ENCODE data around the gene SCLT1.

Gene SCLT1

DNA sequence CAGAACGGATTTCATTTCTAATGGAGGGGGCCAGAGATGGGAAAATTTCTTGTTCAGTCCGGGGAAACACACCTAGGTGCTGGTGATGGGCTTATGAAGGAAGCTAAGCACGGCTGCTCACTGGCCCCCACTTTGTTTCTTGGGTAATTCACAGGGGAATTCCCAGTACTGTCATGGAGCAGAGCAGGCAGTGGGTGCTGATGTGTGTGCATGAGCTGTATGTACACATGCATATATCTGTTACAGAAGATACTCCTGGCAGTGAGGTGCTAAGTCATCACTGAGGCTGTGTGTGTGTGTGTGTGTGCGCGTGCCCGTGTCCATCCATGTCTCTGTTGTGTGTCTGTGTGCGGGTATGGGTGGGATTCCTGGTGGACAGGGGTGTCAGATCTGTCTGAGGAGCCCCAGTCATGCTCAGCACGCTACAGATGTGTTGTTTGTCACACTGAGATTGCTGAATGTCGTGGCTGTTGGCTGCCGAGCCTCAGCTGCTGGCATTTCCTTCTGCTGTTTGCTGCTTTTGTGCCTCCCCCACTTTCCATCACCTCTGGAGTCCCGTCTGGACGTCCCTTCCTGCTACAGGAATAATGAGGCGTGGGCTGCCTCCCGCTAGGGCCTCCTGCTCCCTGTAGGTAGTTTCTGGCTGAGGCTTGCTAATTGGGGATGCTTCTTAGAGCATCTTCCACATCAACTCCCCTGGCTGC, 230.6 kb downstream of the SCLT1 start:
- no peaks in the 10 kb centered on the region for H3K9me3 Mint-ChIP-seq
- ATAC-seq (peak; percentile 89), DNase-seq (peak; percentile 31)
- H3K27me3 Mint-ChIP-seq, result no peaks in the 10 kb centered on the region
- H3K27ac Mint-ChIP-seq, result peak overlapping the region; percentile 73
- no peak overlapping the region for H3K4me3 Mint-ChIP-seq
- peaks cover 40% of the 10 kb centered on the region for H3K4me1 Mint-ChIP-seq
- H3K36me3 Mint-ChIP-seq (ENCODE audit: low read depth), result peaks cover 51% of the 10 kb centered on the region

GRCh38 chr4:128861856-128862518, 231.4 kb downstream of the SCLT1 start:
- no peaks in the 10 kb centered on the region for H3K27me3 Mint-ChIP-seq
- H3K4me3 Mint-ChIP-seq, result no peak overlapping the region
- peak overlapping the region; percentile 73 for H3K27ac Mint-ChIP-seq
- H3K4me1 Mint-ChIP-seq, result peaks cover 40% of the 10 kb centered on the region
- no peak for DNase-seq
- peaks cover 54% of the 10 kb centered on the region for H3K36me3 Mint-ChIP-seq (ENCODE audit: low read depth)
- ATAC-seq, result no peak
- no peaks in the 10 kb centered on the region for H3K9me3 Mint-ChIP-seq

DNA sequence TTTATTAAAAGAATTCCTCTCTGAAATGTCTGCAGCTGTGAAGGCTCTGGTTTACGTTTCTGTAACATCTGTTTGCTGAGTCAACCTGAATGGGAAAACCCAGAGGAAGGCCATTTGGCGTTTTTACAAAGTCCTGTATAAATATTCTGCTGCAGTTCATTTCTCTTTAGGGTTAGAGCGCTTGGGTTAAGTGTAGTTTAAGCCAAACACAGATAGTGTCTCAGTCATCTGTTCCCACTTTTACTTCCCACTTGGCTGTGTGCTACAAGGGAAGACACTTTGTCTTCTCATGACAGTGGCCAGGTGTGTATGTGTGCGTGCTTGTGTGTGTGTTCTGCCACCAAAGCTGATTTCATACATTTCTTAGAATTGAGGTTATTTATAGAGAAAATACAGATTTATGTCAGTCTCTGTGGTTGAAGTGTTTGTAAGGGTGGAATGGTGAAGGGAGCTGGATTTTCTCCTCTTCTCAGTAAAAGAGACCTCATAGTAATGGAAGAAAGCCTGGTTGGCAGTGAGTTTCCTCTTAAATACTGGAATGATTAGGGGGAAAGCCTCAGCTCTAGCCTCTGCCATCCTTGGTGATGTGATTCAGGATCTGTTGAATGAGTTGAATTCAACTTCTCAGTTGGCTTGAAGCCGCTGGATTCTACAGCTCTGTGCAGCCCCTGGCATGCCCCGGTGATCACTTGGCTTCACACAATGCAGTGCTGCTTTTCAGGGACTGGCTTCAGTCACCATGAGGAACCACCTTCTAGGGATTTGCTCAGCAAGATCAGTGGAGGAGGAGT, 233.3 kb downstream of the SCLT1 start:
- peak overlapping the region; percentile 9 for H3K27ac Mint-ChIP-seq
- no peak overlapping the region for H3K4me3 Mint-ChIP-seq
- no peak for ATAC-seq
- no peaks in the 10 kb centered on the region for H3K27me3 Mint-ChIP-seq
- H3K4me1 Mint-ChIP-seq, result peaks cover 40% of the 10 kb centered on the region
- DNase-seq, result no peak
- H3K9me3 Mint-ChIP-seq, result no peaks in the 10 kb centered on the region
- peaks cover 63% of the 10 kb centered on the region for H3K36me3 Mint-ChIP-seq (ENCODE audit: low read depth)

DNA sequence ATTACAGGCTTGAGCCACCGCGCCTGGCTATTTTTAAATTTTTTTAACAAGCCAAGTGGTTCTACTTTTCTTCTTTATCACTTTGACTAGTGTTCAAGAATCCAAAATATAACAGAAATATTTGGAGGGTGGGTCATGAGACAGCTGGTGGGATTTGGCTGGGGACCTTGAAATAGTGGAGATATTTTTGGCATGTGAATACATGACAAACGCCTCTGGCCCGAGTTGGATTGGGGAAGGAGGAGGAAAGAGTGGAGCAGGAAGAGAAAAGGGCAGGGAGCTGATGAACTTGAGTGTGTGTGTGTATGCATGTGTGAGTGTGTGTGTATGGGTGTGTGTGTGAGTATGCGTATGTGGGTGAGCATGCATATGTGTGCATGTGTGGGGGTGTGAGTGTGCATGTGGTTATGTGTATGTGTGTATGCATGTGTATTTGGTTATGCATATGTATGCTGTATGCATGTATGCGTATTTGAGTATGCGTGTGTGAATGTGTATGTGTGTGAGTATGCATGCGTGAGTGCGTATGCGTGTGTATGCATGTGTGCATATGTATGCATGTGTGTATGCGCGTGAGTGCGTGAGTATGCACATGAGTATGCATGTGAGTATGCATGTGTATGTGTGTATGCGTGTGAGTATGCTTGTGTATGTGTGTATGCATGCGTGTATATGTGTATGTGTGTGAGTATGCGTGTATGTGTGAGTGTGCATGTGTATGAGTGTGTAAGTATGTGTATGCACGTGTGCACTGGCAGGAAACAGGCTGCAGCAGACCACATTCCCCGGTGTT, 234.3 kb downstream of the SCLT1 start:
- no peak for DNase-seq
- no peaks in the 10 kb centered on the region for H3K9me3 Mint-ChIP-seq

GRCh38 chr4:128856246-128856645, 237.1 kb downstream of the SCLT1 start:
- peaks cover 74% of the 10 kb centered on the region for H3K36me3 Mint-ChIP-seq (ENCODE audit: low read depth)
- DNase-seq (no peak), ATAC-seq (no peak)
- no peak overlapping the region for H3K4me3 Mint-ChIP-seq
- no peaks in the 10 kb centered on the region for H3K9me3 Mint-ChIP-seq
- H3K27ac Mint-ChIP-seq, result no peak overlapping the region
- peaks cover 35% of the 10 kb centered on the region for H3K4me1 Mint-ChIP-seq
- no peaks in the 10 kb centered on the region for H3K27me3 Mint-ChIP-seq

More for the DNA sequence above, 234.3 kb downstream of the SCLT1 start:
- Mint-ChIP-seq H3K4me1 (peaks cover 49% of the 10 kb centered on the region), H3K4me3 (no peak overlapping the region), H3K27ac (no peak overlapping the region), H3K27me3 (no peaks in the 10 kb centered on the region), H3K36me3 (ENCODE audit: low read depth) (peaks cover 64% of the 10 kb centered on the region)
- ATAC-seq, result no peak

DNA sequence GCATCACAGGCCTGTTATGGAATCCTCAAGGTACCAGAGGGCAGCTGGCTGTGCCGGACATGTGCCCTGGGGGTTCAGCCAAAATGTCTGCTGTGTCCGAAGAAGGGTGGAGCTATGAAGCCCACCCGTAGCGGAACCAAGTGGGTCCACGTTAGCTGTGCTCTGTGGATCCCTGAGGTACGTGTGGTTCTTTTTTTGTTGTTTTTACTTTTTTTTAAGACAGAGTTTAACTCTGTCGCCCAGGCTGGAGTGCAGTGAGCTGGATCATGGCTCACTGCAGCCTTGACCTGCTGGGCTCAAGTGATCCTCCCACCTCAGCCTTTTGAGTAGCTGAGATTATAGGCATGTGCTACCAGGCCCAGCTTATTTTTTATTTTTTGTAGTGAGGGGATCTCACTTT, 237.7 kb downstream of the SCLT1 start:
- H3K27ac Mint-ChIP-seq, result no peak overlapping the region
- no peak overlapping the region for H3K4me3 Mint-ChIP-seq
- no peak for ATAC-seq
- DNase-seq, result no peak
- no peaks in the 10 kb centered on the region for H3K27me3 Mint-ChIP-seq
- H3K9me3 Mint-ChIP-seq, result no peaks in the 10 kb centered on the region
- peaks cover 74% of the 10 kb centered on the region for H3K36me3 Mint-ChIP-seq (ENCODE audit: low read depth)
- H3K4me1 Mint-ChIP-seq, result peaks cover 29% of the 10 kb centered on the region

DNA sequence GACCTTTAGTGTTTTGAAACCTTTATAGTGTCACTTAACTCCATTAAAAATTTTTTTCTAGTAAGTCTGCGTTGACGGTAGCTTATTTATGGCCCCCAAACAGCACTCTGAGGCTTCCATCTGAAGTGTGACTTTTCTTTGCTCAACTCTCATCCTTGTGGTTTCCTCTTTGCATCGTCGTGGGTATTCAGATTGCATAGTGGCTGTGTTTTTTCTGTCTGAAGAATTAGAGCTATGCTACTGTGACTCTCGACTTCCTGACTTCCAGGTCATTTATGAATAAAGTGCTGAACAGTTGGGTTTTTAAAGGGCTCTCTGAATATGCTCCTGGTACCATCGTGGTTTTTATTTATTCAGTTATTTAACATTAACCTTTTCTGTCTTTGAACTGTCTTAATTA, 238.9 kb downstream of the SCLT1 start:
- peak overlapping the region; percentile 71 for H3K27ac Mint-ChIP-seq
- no peak overlapping the region for H3K4me3 Mint-ChIP-seq
- peaks cover 72% of the 10 kb centered on the region for H3K36me3 Mint-ChIP-seq (ENCODE audit: low read depth)
- no peak for DNase-seq
- no peaks in the 10 kb centered on the region for H3K9me3 Mint-ChIP-seq
- H3K27me3 Mint-ChIP-seq, result no peaks in the 10 kb centered on the region
- peaks cover 21% of the 10 kb centered on the region for H3K4me1 Mint-ChIP-seq
- ATAC-seq, result peak; percentile 90

DNA sequence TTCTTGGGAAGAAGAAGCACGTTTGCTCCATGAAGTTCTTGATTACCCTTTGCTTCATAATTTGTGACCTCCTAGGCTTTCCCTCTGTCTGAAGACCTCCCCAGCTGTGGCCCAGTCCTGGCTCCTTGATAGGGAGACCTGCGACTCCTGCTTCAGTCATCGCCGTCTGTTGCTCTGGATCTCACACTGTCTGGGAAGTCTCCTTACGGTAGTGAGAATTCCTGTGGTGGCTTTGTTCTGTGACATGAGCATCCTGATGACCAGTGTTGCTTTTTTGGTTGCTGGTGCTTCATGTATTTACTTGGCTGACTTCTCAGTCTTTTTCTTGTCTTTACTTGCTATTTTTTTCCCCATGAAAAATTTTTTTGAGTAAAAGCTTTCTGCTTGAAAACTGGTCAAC, 239.6 kb downstream of the SCLT1 start:
- no peaks in the 10 kb centered on the region for H3K27me3 Mint-ChIP-seq
- no peak overlapping the region for H3K4me3 Mint-ChIP-seq
- H3K9me3 Mint-ChIP-seq, result no peaks in the 10 kb centered on the region
- peaks cover 70% of the 10 kb centered on the region for H3K36me3 Mint-ChIP-seq (ENCODE audit: low read depth)
- no peak for DNase-seq
- H3K27ac Mint-ChIP-seq, result peak overlapping the region; percentile 71
- H3K4me1 Mint-ChIP-seq, result peaks cover 17% of the 10 kb centered on the region
- no peak for ATAC-seq

GRCh38 chr4:128850252-128850651, 243.1 kb downstream of the SCLT1 start:
- Mint-ChIP-seq H3K9me3 (no peaks in the 10 kb centered on the region), H3K27ac (no peak overlapping the region), H3K36me3 (ENCODE audit: low read depth) (peaks cover 69% of the 10 kb centered on the region), H3K4me1 (peaks cover 17% of the 10 kb centered on the region), H3K4me3 (no peak overlapping the region), H3K27me3 (no peaks in the 10 kb centered on the region)
- DNase-seq, result no peak
- no peak for ATAC-seq

- DNase-seq (no peak), ATAC-seq (no peak)
- Mint-ChIP-seq H3K27ac (peak overlapping the region; percentile 40), H3K9me3 (no peaks in the 10 kb centered on the region), H3K36me3 (ENCODE audit: low read depth) (peaks cover 70% of the 10 kb centered on the region), H3K4me1 (peaks cover 1% of the 10 kb centered on the region), H3K27me3 (no peaks in the 10 kb centered on the region), H3K4me3 (no peak overlapping the region)
Measured at GRCh38 chr4:128848461-128848860, 244.9 kb downstream of the SCLT1 start.

DNA sequence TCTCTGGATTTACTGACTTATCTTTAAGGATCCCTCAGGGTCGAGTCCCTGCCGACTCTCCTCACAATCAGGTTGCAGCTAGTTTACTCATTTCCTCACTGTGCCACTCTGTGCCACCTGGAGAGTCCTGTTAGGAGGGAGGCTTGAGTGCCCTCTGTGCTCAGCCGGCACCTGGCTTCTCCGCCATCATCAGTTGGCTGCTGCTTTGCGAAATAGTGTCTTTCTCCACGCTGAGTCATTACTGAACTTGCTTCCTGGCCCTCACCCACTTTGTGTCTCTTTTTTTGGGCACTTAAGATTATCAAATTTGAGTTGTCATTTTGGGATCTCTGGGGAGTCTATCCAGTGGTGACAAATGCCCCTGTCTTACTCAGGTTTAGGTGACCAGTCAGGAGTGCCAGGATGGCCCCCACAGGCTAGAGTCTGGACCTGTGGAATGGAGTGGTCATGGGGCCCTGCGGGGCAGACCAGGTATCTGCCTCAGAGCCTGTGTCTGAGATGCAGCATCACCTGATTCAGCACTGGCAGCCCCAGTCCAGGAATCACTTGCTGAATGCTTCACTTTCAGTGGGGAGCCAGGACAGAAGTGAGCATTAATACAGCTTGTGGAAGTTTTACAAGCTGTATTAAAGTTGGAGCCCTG, 246.1 kb downstream of the SCLT1 start:
- ATAC-seq, result peak; percentile 13
- Mint-ChIP-seq H3K27ac (peak overlapping the region; percentile 44), H3K9me3 (no peaks in the 10 kb centered on the region), H3K36me3 (ENCODE audit: low read depth) (peaks cover 63% of the 10 kb centered on the region), H3K4me3 (no peak overlapping the region), H3K4me1 (no peaks in the 10 kb centered on the region), H3K27me3 (no peaks in the 10 kb centered on the region)
- no peak for DNase-seq

DNA sequence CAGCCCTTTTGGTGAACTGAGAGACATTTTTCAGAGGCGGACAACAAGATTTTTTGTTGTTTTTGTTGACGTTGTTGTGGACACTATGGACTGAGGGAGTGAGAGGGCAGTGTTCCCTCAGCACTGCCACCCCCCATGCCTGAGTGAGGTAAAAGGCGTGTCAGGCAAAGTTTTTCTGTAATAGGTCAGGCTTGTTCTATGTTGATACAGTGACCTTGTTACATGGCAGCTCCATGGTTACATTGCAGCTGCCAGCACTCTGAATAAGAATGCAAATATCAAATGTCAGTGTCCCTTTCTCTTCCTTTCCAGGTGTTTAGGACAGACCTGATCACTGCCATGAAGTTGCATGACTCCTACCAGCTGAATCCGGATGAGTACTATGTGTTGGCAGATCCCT, 247.3 kb downstream of the SCLT1 start:
- H3K36me3 Mint-ChIP-seq (ENCODE audit: low read depth), result peaks cover 59% of the 10 kb centered on the region
- no peak for ATAC-seq
- no peaks in the 10 kb centered on the region for H3K9me3 Mint-ChIP-seq
- no peak for DNase-seq
- H3K4me1 Mint-ChIP-seq, result peaks cover 6% of the 10 kb centered on the region
- H3K27ac Mint-ChIP-seq, result no peak overlapping the region
- no peak overlapping the region for H3K4me3 Mint-ChIP-seq
- no peaks in the 10 kb centered on the region for H3K27me3 Mint-ChIP-seq

DNA sequence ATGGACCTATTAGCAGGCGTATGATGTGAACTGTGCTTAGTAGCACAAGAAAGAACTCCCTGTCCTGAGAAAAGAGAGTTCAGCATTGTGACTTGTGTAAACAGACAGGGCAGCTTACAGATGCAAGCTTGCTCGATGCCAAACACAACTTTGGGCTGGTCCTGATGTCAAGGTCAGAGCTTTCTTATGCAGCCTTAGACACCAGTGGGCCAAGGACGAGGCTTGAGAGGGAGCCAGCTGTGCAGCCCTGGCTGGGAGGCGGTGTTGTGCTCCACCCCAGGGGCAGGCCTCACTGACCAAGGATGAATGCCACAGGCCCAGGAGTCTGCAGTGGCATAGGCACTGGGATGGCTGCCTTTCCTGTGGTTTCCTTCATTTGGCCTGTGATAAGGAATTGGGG, 248.4 kb downstream of the SCLT1 start:
- H3K27me3 Mint-ChIP-seq, result no peaks in the 10 kb centered on the region
- H3K4me1 Mint-ChIP-seq, result peaks cover 12% of the 10 kb centered on the region
- ATAC-seq, result no peak
- no peak overlapping the region for H3K4me3 Mint-ChIP-seq
- H3K9me3 Mint-ChIP-seq, result no peaks in the 10 kb centered on the region
- no peak overlapping the region for H3K27ac Mint-ChIP-seq
- peaks cover 56% of the 10 kb centered on the region for H3K36me3 Mint-ChIP-seq (ENCODE audit: low read depth)
- DNase-seq, result no peak

DNA sequence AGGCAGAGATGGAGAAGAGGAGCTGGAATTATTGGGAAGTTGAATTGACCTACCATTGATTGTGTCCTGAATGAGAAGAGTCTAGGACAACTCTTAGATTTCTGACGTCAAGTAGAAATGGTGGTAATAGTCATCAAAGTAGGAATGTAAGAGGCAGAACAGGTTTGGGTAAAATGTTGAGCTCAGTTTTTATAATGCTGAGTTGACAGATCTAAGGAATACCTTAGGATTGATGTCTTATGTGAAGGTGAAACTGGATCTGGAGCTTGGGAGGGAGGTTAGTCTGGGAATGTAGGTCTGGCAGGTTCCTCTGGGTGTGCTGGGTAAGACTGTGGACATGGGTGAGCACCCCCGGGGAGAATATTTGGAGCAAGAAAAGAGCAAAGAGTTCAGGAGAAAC, 251.9 kb downstream of the SCLT1 start:
- H3K27me3 Mint-ChIP-seq, result no peaks in the 10 kb centered on the region
- H3K4me1 Mint-ChIP-seq, result peaks cover 39% of the 10 kb centered on the region
- H3K27ac Mint-ChIP-seq, result peak overlapping the region; percentile 1
- no peak overlapping the region for H3K4me3 Mint-ChIP-seq
- peaks cover 34% of the 10 kb centered on the region for H3K36me3 Mint-ChIP-seq (ENCODE audit: low read depth)
- ATAC-seq, result no peak
- H3K9me3 Mint-ChIP-seq, result no peaks in the 10 kb centered on the region
- no peak for DNase-seq

Measured in activated naive CD8-positive, alpha-beta T cell treated with anti-CD3 and anti-CD28 coated beads, Interleukin-2, amount 50 U/mL, for 24 hours (primary cell).